GM21381 (cell line): ENCODE results near the gene KANSL3.

Experiments used
- ATAC-seq: cut with Tn5 transposase; IDR thresholded peaks from one replicate; pipeline ENCODE4 v1.9.1; 2021; ENCODE audit warnings: mild to moderate bottlenecking, moderate library complexity; ENCODE audit not compliant: unreplicated experiment

Gene KANSL3

GRCh38 chr2:96546797-96547196, 91.3 kb downstream of the KANSL3 start:
- no peak for ATAC-seq

GRCh38 chr2:96546321-96546720, 91.8 kb downstream of the KANSL3 start:
- ATAC-seq: no peak
